Activated CD8-positive, alpha-beta T cell treated with anti-CD3 and anti-CD28 coated beads for 36 hours (primary cell): ENCODE data around the gene MTMR3. TPM values are rescaled to one million over a fixed set of nuclear protein-coding genes. Genes with fewer than 3 reads are reported as not detected.
A peak's percentile ranks its signal among the peaks of the same experiment; 100 is the strongest.

ENCODE experiments used
- ATAC-seq: fragments of 200-7000 bp; cut with Tn5 transposase; one replicate; pipeline ENCODE4 v1.10.0; 2021; ENCODE audit warnings: mild to moderate bottlenecking, moderate library complexity
- CTCF ChIA-PET: fragments of 350-600 bp; sonication (Branson Sonifier 250); formaldehyde crosslinking; loops from one replicate; lab custom pipeline; 2021; ENCODE audit warnings: antibody characterized with exemption; lab: Charles Lee
- POLR2A ChIA-PET: fragments of 350-600 bp; sonication (Branson Sonifier 250); formaldehyde crosslinking; loops from one replicate; lab custom pipeline; 2021; ENCODE audit warnings: antibody characterized with exemption; lab: Charles Lee
- DNase-seq: peaks from one replicate; pipeline ENCODE4 v3.0.0-alpha.2; 2020
- H3K27ac Mint-ChIP-seq: one replicate; pipeline ENCODE4 v1.8.0; 2021; ENCODE audit warnings: mild to moderate bottlenecking, mixed read lengths
- H3K27me3 Mint-ChIP-seq: one replicate; pipeline ENCODE4 v1.8.0; 2021; ENCODE audit warnings: mixed read lengths
- H3K36me3 Mint-ChIP-seq: one replicate; pipeline ENCODE4 v1.8.0; 2021; ENCODE audit warnings: low read depth, mixed read lengths
- H3K4me1 Mint-ChIP-seq: one replicate; pipeline ENCODE4 v1.8.0; 2021; ENCODE audit warnings: low read depth, mixed read lengths
- H3K4me3 Mint-ChIP-seq: one replicate; pipeline ENCODE4 v1.8.0; 2021; ENCODE audit warnings: mild to moderate bottlenecking, moderate library complexity, mixed read lengths
- H3K9me3 Mint-ChIP-seq: one replicate; pipeline ENCODE4 v1.8.0; 2021; ENCODE audit warnings: mixed read lengths
- intact Hi-C: fragments of 100-400 bp; cut with micrococcal nuclease; formaldehyde crosslinking; loops from one replicate; pipeline ENCODE4 v1.10.0; 2022
- total RNA-seq, 2 experiments: library from RNA; stranded (reverse); gene quantifications; one replicate each; pipeline ENCODE4 v1.2.3, GENCODE V29; 2021
- TF ChIP-seq, protein P1 (sequence below): fragments of 200-600 bp; IDR thresholded peaks from one replicate; pipeline ENCODE4 v1.8.0; 2022; ENCODE audit warnings: antibody characterized with exemption, mild to moderate bottlenecking

MTMR3 gene
- total RNA-seq, 2 experiments from 2014 or later: 19.5 to 21.3 TPM

GRCh38 chr22:29877620-29878019 is 5.4 kb upstream of the MTMR3 start:
- TF ChIP-seq, protein P1, sequence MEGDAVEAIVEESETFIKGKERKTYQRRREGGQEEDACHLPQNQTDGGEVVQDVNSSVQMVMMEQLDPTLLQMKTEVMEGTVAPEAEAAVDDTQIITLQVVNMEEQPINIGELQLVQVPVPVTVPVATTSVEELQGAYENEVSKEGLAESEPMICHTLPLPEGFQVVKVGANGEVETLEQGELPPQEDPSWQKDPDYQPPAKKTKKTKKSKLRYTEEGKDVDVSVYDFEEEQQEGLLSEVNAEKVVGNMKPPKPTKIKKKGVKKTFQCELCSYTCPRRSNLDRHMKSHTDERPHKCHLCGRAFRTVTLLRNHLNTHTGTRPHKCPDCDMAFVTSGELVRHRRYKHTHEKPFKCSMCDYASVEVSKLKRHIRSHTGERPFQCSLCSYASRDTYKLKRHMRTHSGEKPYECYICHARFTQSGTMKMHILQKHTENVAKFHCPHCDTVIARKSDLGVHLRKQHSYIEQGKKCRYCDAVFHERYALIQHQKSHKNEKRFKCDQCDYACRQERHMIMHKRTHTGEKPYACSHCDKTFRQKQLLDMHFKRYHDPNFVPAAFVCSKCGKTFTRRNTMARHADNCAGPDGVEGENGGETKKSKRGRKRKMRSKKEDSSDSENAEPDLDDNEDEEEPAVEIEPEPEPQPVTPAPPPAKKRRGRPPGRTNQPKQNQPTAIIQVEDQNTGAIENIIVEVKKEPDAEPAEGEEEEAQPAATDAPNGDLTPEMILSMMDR: no peak
- no peak for DNase-seq
- peaks cover 2% of the 10 kb centered on the region for H3K4me1 Mint-ChIP-seq
- ATAC-seq: no peak
- no peaks in the 10 kb centered on the region for H3K9me3 Mint-ChIP-seq
- H3K4me3 Mint-ChIP-seq: no peak overlapping the region
- peaks cover 2% of the 10 kb centered on the region for H3K27me3 Mint-ChIP-seq
- no peak overlapping the region for H3K27ac Mint-ChIP-seq
- ChIA-PET POLR2A (no interaction called here), CTCF (no interaction called here)
- H3K36me3 Mint-ChIP-seq: no peaks in the 10 kb centered on the region
- intact Hi-C loops: loop anchor here (10.0 kb wide), 1 partner anchor 127 kb away; no protein-coding TSS in a partner anchor

- ChIA-PET POLR2A (no interaction called here), CTCF (interaction anchor here (0.9 to 1.3 kb wide), 2 partner anchors 125 to 209 kb away, joined by 3 read pairs; no protein-coding TSS in a partner anchor)
- H3K9me3 Mint-ChIP-seq: no peaks in the 10 kb centered on the region
- peaks cover 6% of the 10 kb centered on the region for H3K4me1 Mint-ChIP-seq
- peaks cover 2% of the 10 kb centered on the region for H3K27me3 Mint-ChIP-seq
- TF ChIP-seq, protein P1: no peak
- intact Hi-C loops: loop anchor here (10.0 kb wide), 1 partner anchor 125 kb away; no protein-coding TSS in a partner anchor
- H3K36me3 Mint-ChIP-seq: no peaks in the 10 kb centered on the region
- peak; percentile 37 for ATAC-seq
- no peak overlapping the region for H3K27ac Mint-ChIP-seq
- DNase-seq: peak; percentile 44
- H3K4me3 Mint-ChIP-seq: no peak overlapping the region
These were observed 3.2 kb upstream of the MTMR3 start for GRCh38 chr22:29879753-29880152.

DNA sequence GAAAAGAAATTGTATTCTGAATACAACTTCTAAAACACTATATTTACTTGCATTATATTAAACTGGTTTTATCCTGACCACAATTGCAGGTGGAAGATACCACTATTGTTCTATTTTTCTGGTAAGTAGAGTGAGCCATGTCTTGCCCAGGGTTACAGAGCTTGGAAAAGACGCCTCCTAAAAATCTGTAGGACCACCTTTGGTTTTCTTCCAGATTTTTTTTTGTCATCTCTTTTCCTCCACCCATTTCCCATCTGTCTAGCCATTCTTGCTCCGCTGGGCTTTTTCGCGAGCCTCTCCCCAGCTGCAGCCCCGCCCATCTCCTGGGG is 294 bp upstream of the MTMR3 start:
- intact Hi-C loops: no loop called here
- Mint-ChIP-seq H3K4me1 (peaks cover 6% of the 10 kb centered on the region), H3K9me3 (no peaks in the 10 kb centered on the region), H3K4me3 (peak overlapping the region; percentile 81), H3K27ac (no peak overlapping the region), H3K27me3 (peaks cover 2% of the 10 kb centered on the region), H3K36me3 (no peaks in the 10 kb centered on the region)
- TF ChIP-seq, protein P1: no peak
- ATAC-seq (no peak), DNase-seq (no peak)
- ChIA-PET POLR2A (interaction anchor here (0.6 kb wide), 1 partner anchor 1491 kb away, joined by 3 read pairs; no protein-coding TSS in a partner anchor), CTCF (no interaction called here)

GRCh38 chr22:29883775-29884097 is 762 bp downstream of the MTMR3 start:
- ChIA-PET POLR2A (interaction anchor here (0.7 to 0.8 kb wide), 2 partner anchors 11 to 46 kb away, joined by 3 to 6 read pairs; no protein-coding TSS in a partner anchor), CTCF (interaction anchor here (0.8 to 1.0 kb wide), 2 partner anchors 46 to 122 kb away, joined by 3 read pairs; no protein-coding TSS in a partner anchor)
- TF ChIP-seq, protein P1: no peak
- Mint-ChIP-seq H3K36me3 (no peaks in the 10 kb centered on the region), H3K9me3 (no peaks in the 10 kb centered on the region), H3K4me1 (peaks cover 11% of the 10 kb centered on the region), H3K27ac (peak overlapping the region; percentile 80), H3K27me3 (peaks cover 2% of the 10 kb centered on the region), H3K4me3 (peak overlapping the region; percentile 81)
- intact Hi-C loops: no loop called here
- ATAC-seq (peak; percentile 5), DNase-seq (peak; percentile 41)

DNA sequence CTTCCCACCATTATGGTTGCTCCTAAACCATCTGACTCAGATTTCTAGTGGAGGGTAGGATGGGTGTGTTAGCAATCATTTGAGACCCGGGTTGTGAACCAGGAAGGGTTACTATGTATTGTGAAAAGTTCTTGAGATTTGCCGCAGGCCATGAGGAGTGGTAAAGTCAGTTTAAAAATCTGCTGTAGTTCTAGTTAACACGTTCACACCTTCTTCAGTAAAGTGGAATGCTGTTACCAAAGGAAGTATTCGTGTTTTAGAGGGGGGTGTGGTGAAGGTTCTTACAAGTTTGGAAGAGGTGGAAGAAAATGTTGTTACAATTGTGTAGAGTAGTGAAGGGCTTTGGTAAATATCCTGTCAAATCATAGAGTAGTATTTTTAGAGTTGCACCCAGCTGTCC is 2.6 kb downstream of the MTMR3 start:
- H3K36me3 Mint-ChIP-seq: no peaks in the 10 kb centered on the region
- peaks cover 11% of the 10 kb centered on the region for H3K4me1 Mint-ChIP-seq
- intact Hi-C loops: no loop called here
- H3K27me3 Mint-ChIP-seq: no peaks in the 10 kb centered on the region
- CTCF ChIA-PET: interaction anchor here (1.5 kb wide), 1 partner anchor 12 kb away, joined by 4 read pairs; no protein-coding TSS in a partner anchor
- TF ChIP-seq, protein P1: no peak
- no peaks in the 10 kb centered on the region for H3K9me3 Mint-ChIP-seq
- POLR2A ChIA-PET: no interaction called here
- H3K27ac Mint-ChIP-seq: no peak overlapping the region
- DNase-seq (no peak), ATAC-seq (no peak)
- no peak overlapping the region for H3K4me3 Mint-ChIP-seq
